ENCODE measurements around the gene EPS8.

The EPS8 gene

GRCh38 chr12:15720295-15720694, 68.9 kb downstream of the EPS8 start:
- DNase-seq (ENCODE audit: low read depth in 1 of 2, low spot score in 1 of 2): no peak

DNA sequence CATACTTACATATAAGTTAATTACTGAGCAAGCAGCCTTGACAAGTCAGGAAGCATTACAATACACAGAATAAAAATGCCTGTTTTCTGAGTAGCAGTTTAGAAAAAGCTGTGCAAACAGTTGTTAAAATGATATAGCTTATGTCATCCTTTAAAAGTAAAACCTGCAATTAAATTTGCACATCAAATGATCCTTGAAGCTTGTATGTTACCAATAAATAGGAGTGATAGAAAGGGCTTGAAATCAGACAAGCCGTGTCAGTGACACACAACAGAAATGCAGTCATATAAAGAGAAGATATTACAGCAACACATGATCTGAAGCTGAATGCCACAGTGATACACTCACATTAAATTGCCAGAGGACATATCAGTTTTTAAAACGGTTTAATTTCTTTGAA, 70.0 kb downstream of the EPS8 start:
- DNase-seq (ENCODE audit: low read depth in 1 of 2, low spot score in 1 of 2): no peak

DNA sequence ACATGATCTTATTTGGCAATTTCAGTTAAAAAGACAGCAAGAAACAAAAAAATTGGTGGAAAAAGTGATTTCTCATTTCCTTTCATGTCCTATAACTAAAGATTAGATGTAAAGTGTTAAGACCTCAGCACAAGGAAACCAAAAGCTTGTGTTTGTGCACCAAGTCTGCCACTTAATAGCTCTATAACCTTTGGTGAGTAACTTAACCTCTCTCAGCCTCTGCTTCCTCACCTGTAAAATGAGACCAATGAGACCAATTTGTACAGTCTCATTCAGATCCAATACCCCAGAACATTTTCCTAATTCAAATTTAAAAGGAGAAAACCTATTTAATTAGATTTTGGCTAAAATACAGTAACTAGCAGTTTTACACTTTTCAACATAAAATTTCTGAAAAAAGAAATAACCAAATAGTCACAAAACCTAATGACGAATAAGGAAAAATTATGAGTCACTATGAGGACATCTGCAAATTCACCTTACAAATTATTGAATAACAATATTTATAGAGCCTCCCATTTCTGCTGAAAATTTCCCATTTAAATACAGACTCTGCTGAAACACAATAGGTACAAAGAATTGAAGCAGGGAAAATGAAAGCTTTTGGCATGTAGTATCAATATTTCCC, 71.1 kb downstream of the EPS8 start:
- DNase-seq (ENCODE audit: low read depth in 1 of 2, low spot score in 1 of 2): no peak

DNA sequence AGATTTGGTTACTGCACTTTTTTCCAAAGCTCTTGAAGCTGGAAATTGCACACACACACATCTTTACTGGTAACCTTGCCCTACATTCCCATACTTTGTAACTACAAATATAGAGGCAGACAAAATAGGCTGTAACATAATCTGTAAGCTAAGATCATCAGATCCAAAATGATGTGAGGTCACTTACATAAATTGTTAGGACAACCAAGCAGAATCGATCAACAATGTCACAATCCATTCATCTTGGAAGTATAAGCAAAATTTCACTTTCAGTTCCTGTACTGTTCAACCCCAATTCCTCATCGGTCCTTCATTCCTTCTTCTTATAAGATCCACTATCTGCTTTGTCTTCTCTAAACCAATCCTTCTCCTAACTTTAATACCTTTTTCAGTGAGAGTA, 72.6 kb downstream of the EPS8 start:
- DNase-seq (ENCODE audit: low read depth in 1 of 2, low spot score in 1 of 2): no peak

- no peak for DNase-seq (ENCODE audit: low read depth in 1 of 2, low spot score in 1 of 2)
Observed at GRCh38 chr12:15714256-15714655, 74.9 kb downstream of the EPS8 start.

DNA sequence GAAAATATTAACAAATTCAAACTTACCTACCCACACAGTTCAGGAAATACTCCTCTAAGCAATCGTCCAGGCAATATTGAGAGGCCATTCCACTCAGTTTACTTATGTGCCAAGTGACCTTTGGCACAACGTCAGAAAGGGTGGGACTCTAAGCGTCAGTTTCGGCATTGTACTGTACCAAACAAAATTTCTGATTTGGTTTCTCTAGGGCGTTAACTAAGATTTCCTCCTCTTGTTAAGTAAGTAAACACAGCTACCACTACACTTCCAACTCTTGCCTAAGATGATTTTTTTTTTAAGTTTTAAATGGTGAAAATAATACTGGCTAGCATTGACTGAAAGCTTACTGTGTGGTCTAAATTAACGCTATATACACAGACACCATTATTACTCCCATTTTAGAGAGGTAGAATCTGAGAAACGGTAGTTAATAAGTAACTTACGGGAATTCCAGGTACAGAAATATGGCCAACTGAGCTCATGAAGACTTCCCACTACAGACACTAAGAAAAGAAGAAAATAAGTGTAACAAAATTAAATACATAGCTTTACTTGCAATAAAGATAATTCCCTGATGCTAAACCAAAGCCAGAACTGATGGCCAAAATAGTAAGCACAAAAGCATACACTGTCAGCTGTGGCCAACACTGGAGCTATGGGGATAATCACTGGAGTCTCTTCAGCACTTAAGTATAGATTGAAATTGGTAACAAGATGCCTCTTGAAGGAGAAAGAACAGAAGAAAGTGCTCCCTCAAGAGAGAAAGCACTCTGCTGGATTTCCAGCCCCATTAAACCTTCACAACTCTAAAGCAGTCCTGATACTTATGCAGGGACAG, 76.1 kb downstream of the EPS8 start:
- no peak for DNase-seq (ENCODE audit: low read depth in 1 of 2, low spot score in 1 of 2)

DNA sequence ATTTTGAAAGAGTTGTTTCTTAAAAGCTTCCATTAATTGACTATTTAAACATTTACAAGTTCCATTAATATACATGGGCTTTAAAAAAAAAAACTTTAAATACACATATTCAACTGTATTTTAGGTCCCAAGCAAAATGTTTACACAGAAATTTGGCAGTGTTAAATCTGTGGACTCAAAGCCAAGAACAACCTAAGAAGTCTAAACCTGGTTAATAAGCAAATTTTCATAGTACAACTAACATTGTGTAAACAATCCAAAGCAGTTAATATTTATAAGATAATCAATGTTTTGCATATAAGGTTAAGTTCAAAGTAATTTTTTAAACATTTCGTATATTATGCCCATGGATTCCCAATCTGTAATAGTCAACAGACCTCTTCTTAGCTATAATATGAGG, 77.0 kb downstream of the EPS8 start:
- DNase-seq (ENCODE audit: low read depth in 1 of 2, low spot score in 1 of 2): no peak

GRCh38 chr12:15710860-15711510, 78.2 kb downstream of the EPS8 start:
- DNase-seq (ENCODE audit: low read depth in 1 of 2, low spot score in 1 of 2): no peak

DNA sequence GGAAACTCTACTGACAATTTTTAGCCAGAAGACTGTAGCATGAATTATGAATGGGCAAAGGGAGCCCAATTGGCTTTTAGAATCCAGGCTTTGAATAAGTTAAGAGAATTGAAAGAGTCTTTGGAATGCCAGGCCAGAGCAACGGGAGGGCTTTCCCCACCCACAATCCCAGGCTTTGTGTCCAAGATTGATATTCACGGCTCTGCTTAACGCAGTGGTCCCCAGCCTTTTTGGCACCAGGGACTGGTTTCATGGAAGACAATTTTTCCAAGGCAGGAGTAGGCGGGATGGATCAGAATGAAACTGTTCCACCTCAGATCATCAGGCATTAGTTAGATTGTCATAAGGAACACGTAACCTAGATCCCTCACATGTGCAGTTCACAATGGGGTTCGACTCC, 79.6 kb downstream of the EPS8 start:
- no peak for DNase-seq (ENCODE audit: low read depth in 1 of 2, low spot score in 1 of 2)

DNA sequence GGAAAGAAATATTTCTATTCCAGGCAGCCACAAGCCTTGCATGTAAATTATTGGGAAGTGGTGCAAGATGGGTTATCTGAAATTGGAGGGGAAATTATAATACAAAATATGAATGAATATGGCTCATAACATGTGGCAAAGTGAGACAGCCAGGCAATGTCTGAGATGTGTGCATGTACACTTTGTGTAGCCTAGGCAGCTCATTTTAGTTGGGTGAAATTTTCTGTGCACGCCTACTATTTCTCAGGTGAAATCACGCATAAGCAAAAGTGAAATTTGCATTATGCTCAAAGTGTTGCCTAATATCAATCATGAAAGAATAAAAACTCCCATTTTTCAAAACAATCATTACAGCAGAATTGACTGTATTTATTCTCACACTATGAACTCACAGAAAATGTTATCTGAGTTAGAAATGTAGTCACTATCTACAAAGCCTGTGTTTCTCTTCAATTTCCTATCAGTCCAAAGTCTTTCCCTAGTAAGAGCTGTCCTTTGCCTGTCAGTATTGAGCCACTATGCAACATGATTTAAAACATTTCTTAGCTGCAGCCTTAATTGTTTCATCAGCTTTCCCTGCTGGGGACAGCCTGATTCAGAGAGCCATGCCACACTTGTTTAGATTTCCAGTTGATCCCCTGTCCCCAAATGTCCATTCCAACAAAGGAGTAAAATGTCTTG, 80.7 kb downstream of the EPS8 start:
- DNase-seq (ENCODE audit: low read depth in 1 of 2, low spot score in 1 of 2): no peak

DNA sequence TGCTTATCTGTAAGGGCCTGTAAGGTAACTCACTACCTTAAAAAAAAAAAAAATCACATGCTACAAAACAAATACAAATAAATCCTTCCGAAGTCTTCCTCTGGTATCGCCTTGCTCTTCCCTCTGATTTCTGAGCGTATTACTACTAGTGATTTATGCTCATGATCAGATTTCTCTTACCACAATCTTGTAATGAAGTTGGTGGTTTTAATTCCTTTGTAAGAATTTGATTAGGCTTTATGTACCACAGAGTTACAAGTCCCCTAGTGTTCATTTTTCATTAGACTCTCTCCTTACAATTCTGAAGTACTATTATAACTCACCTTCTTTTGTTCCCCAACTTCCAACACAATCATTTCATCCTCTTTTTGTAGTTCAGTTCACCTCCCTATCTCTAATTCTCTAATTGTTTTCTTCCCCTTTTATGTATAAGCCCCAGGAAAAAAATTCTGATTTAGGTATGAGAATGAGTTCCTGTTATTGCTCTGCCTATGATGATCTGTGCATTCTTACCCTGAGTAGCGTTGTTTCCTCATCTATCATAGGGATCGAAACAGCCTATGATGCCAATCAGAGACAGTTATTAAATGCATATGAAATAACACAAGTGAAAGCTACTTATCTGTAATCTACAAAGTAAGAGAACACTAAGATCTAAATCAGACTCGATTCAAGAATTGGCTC, 81.5 kb downstream of the EPS8 start:
- no peak for DNase-seq (ENCODE audit: low read depth in 1 of 2, low spot score in 1 of 2)

DNA sequence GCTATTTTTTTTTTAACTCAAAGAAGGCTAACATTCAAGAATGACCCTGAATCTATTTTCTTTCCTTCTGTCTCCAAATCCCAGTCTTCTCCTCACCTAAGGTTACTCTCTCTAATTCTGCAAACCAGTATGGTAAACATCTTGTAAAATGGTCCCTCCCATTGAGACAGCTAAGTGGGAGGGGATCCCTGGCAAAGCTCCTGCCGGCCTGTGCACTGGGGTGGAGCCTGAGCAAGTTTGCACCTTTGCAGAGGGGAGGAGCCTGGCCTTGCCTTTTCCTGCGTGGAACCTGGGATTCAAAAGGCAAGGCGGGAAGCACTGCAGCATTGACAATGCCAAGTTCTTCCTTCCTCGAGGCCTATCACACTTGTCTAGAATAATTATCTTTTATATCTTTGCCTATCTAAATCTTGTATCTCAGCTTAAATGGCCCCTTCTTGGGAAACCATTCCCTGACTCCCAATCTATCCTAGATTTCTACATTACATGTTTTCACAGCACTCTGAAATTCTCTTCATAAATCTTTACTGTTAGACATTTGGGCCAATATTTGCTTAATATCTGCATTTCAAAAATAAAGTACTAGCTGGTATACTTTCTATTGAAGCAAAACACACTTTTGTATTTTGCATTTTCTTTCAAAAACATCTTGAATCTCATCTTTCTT, 83.0 kb downstream of the EPS8 start:
- DNase-seq (ENCODE audit: low read depth in 1 of 2, low spot score in 1 of 2): no peak

GRCh38 chr12:15705606-15706005, 83.6 kb downstream of the EPS8 start:
- no peak for DNase-seq (ENCODE audit: low read depth in 1 of 2, low spot score in 1 of 2)

DNA sequence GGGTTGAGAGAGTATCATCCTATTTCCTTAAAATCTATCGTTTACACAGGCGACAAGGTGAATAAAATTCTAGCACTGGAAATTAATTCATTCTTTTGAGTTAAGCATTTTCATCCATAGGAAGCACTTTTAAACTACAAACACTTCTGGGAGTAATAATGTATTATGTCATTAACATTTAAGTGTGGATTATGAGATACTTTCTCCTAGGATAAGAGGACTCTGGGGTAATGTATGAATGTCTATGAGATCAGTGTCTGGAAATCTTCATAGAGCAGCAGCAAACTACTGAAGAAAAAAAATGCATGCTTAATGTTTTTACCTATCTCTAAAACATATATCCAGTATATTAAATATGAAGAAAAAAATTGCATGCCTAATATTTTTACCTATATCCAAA, 86.9 kb downstream of the EPS8 start:
- DNase-seq (ENCODE audit: low read depth in 1 of 2, low spot score in 1 of 2): no peak

DNA sequence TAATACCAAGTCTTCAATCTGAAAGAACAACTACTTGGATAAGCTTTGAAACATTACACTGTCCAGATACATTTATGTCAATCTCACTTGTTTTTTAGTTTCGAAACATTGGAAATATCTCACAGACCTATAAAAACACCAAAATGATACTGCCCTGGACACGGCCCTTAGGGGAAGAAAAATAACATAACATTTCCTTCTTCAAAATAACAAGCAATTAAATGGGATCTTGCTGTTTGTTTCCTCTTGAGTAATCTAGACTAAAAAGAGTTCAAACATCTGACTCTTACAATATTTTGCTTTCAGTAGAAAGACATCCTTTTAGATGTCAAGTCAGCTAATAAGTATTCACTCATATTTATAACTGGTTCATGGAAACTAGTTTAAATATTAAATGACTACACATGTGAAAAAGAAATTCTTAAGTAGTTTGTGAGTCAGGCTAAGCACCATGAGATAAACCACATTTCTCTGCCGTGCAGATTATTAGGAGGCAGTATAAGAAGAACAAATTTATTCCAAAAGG, 87.5 kb downstream of the EPS8 start:
- no peak for DNase-seq (ENCODE audit: low read depth in 1 of 2, low spot score in 1 of 2)

DNA sequence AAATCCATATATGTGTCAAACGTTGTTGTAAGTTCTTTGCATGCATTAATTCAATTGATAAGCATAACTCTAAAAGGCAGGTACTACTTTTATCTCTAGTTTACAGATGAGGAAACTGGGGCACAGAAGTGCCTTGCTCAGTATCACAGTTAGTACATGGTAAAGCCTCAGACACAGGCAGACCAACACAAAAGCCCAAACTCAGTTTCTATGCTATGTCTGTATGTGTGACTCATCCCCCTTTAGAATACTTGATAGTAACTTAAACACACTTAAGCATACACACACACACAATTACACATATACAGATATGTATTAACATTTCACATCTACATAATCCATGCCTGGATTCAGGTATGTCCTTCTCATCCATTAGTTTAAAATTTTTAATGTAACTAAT, 88.0 kb downstream of the EPS8 start:
- no peak for DNase-seq (ENCODE audit: low read depth in 1 of 2, low spot score in 1 of 2)

- no peak for DNase-seq (ENCODE audit: low read depth in 1 of 2, low spot score in 1 of 2)
Observed at GRCh38 chr12:15700595-15700994, 88.6 kb downstream of the EPS8 start.

DNA sequence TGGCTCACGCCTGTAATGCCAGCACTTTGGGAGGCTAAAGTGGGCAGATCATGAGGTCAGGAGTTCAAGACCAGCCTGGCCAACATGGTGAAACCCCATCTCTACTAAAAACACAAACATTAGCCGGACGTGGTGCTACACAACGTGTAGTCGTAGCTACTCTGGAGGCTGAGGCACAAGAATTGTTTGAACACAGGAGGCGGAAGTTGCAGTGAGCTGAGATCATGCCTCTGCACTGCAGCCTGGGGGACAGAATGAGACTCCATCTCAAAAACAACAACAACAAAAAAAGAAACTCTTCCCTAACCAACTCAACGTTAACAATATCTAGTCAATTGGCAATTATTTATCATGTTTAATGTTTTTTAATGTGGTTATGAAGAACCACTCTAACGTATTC, 89.3 kb downstream of the EPS8 start:
- no peak for DNase-seq (ENCODE audit: low read depth in 1 of 2, low spot score in 1 of 2)

- no peak for DNase-seq (ENCODE audit: low read depth in 1 of 2, low spot score in 1 of 2)
Observed at GRCh38 chr12:15698377-15698871, 90.8 kb downstream of the EPS8 start.

GRCh38 chr12:15697201-15697600, 92.0 kb downstream of the EPS8 start:
- no peak for DNase-seq (ENCODE audit: low read depth in 1 of 2, low spot score in 1 of 2)

Measured in activated T-helper 1 cell treated with anti-CD3 and anti-CD28 coated beads, Interleukin-2, amount 50 U/mL, for 16 hours (primary cell).